ENCODE data around the gene TULP1. TPM values are rescaled to one million over a fixed set of nuclear protein-coding genes. Genes with fewer than 3 reads are reported as not detected.

The TULP1 gene
- total RNA-seq, 1 experiment from 2014 or later = not detected

- no peak overlapping the region for H4K91ac ChIP-seq (ENCODE audit: insufficient read length, low read depth, low read length)
- H3K23ac ChIP-seq (ENCODE audit: insufficient read length, low read depth, low read length) = no peak overlapping the region
- H3K27ac ChIP-seq (ENCODE audit: insufficient read length, low read depth, low read length) = peak overlapping the region; percentile 32
- H4K20me1 ChIP-seq (ENCODE audit: control insufficient read depth, insufficient read depth, insufficient read length) = no peaks in the 10 kb centered on the region
- H3K4ac ChIP-seq (ENCODE audit: low read depth, low read length) = peak overlapping the region; percentile 56; the same call in 1 of the 2 replicates
- H2BK20ac ChIP-seq (ENCODE audit: low read depth, low read length, poor library complexity, severe bottlenecking) = no peak overlapping the region
- no peak overlapping the region for H3K56ac ChIP-seq (ENCODE audit: insufficient read length, low read depth, low read length)
- peaks cover 40 to 46% of the 10 kb centered on the region in 2 experiments for H3K4me1 Mint-ChIP-seq
- H3K4me1 ChIP-seq (ENCODE audit: insufficient read depth, low read length) = peaks cover 11% of the 10 kb centered on the region; the same call in 1 of the 2 replicates
- H3K23me2 ChIP-seq (ENCODE audit: insufficient read length, low read depth, low read length, poor library complexity, severe bottlenecking) = peaks cover 13% of the 10 kb centered on the region
- H4K5ac ChIP-seq (ENCODE audit: insufficient read length, low read depth, low read length) = peak overlapping the region; percentile 31
- H2AK5ac ChIP-seq (ENCODE audit: insufficient read length, low read length) = peak overlapping the region; percentile 19
- no peak overlapping the region for H4K8ac ChIP-seq (replicated peaks; ENCODE audit: insufficient read length, low read depth, low read length)
- no peaks in the 10 kb centered on the region for H3K27me3 ChIP-seq (ENCODE audit: insufficient read depth, low read length)
- no peaks in the 10 kb centered on the region for H3K9me3 ChIP-seq (ENCODE audit: control insufficient read depth, low read depth, low read length)
- no peaks in the 10 kb centered on the region; the same call in none of the 2 replicates for H3K27me3 Mint-ChIP-seq (ENCODE audit: low read depth)
- peak; percentile 67 for DNase-seq
- H2AFZ ChIP-seq (ENCODE audit: low read length) = no peak overlapping the region
- H3K4me2 ChIP-seq (ENCODE audit: insufficient read depth, insufficient read length, low read length) = peak overlapping the region; percentile 47
- H2BK12ac ChIP-seq (ENCODE audit: insufficient read length, low read depth, low read length) = peak overlapping the region; percentile 24
- no peaks in the 10 kb centered on the region for H3K79me1 ChIP-seq (ENCODE audit: insufficient read depth, low read depth, low read length, poor library complexity, severe bottlenecking)
- peak overlapping the region; percentile 97 to 99 (median 99) for H3K27ac Mint-ChIP-seq
- no peaks in the 10 kb centered on the region; a peak in 1 of 5 replicates for H3K9me3 Mint-ChIP-seq
- H3K79me2 ChIP-seq (ENCODE audit: insufficient read depth, low read length) = no peaks in the 10 kb centered on the region
- TF ChIP-seq, protein P1, sequence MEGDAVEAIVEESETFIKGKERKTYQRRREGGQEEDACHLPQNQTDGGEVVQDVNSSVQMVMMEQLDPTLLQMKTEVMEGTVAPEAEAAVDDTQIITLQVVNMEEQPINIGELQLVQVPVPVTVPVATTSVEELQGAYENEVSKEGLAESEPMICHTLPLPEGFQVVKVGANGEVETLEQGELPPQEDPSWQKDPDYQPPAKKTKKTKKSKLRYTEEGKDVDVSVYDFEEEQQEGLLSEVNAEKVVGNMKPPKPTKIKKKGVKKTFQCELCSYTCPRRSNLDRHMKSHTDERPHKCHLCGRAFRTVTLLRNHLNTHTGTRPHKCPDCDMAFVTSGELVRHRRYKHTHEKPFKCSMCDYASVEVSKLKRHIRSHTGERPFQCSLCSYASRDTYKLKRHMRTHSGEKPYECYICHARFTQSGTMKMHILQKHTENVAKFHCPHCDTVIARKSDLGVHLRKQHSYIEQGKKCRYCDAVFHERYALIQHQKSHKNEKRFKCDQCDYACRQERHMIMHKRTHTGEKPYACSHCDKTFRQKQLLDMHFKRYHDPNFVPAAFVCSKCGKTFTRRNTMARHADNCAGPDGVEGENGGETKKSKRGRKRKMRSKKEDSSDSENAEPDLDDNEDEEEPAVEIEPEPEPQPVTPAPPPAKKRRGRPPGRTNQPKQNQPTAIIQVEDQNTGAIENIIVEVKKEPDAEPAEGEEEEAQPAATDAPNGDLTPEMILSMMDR (conservative IDR thresholded peaks at IDR 0.05) = no peak
- peak overlapping the region; percentile 89 for H3K18ac ChIP-seq (ENCODE audit: insufficient read length, low read depth, low read length)
- no peak overlapping the region for H2BK120ac ChIP-seq (ENCODE audit: low read depth, low read length, poor library complexity, severe bottlenecking)
- H3K9ac ChIP-seq (ENCODE audit: extremely low read depth, insufficient read length, low read length) = no peak overlapping the region
- H2BK15ac ChIP-seq (ENCODE audit: low read depth, low read length) = no peak overlapping the region
- peak overlapping the region; percentile 45 for H2BK5ac ChIP-seq (ENCODE audit: insufficient read length, low read length)
- peak overlapping the region; percentile 60 for H3K14ac ChIP-seq (ENCODE audit: insufficient read depth, low read length)
- WGBS (ENCODE audit: extremely low coverage, insufficient read length, low lambda C conversion rate) = no CpG with 5 or more reads among the region's 7 CpGs
- H3K4me3 Mint-ChIP-seq = peak overlapping the region; percentile 53 to 61; a peak in 3 of 5 replicates
- peaks cover 2 to 25% (median 14%) of the 10 kb centered on the region in 3 experiments; a peak in 5 of 7 replicates for H3K36me3 Mint-ChIP-seq (ENCODE audit: insufficient read depth in 1 of 3, low read depth in 3 of 3)
- no peak overlapping the region for H3T11ph ChIP-seq (ENCODE audit: low read length)
Observed at GRCh38 chr6:35484921-35485392, 27.7 kb downstream of the TULP1 start.
